ENCODE data around the gene RPS6KC1. TPM values are rescaled to one million over a fixed set of nuclear protein-coding genes. Genes with fewer than 3 reads are reported as not detected.

RPS6KC1 gene
- total and polyA plus RNA-seq, 2 donors (not counting 1 experiment from before 2014, with no cell fraction given) = 2.4 to 19.0 TPM

DNA sequence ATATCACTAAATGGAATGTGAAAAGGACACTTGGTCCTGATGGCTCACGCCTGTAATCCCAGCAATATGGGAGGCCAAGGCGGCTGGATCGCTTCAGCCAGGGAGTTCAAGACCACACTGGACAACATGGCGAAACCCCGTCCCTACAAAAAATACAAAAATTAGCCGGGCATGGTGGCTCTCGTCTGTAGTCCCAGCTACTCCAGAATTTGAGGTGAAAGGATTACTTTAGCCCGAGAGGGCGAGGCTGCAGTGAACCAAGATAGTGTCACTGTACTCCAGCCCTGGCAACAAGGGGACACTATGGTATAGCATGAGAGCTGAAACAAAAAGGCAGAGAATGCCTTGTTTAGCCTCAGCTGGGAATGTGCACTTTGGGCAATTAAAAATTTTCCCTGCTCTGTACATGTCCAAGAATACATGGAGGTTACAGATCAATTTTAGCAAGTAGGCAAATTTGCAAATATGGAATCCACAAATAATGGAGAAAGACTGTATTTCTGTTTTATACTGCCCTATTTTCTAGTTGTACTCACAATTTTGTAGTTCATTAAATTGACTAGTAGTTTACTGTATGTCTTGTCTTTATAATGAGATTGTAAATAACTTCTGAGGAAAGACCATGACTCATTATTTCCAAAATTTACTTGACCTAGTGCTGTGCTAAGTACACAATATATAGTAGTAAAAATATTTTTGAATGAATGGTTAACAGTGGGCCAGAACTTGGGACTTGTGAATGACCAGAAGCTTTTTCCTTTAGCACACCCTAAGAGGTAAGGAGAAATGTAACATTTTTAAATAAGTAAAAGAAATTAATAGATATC is 33.4 kb upstream of the RPS6KC1 start:
- H3K27ac ChIP-seq (ENCODE audit: low read length in 2 of 2) = no peak overlapping the region
- H3K4me2 ChIP-seq (replicated peaks; ENCODE audit: low read depth, low read length, poor library complexity, severe bottlenecking) = no peak overlapping the region
- peaks cover 7 to 14% of the 10 kb centered on the region in 2 donors for H3K4me1 ChIP-seq (ENCODE audit: control insufficient read depth in 2 of 2, insufficient read depth in 2 of 2, low read length in 2 of 2)
- Mint-ChIP-seq H3K4me1 (peaks cover 22% of the 10 kb centered on the region), H3K9me3 (ENCODE audit: insufficient read depth) (no peaks in the 10 kb centered on the region), H3K27ac (no peak overlapping the region), H3K4me3 (no peak overlapping the region), H3K27me3 (no peaks in the 10 kb centered on the region)
- H3K79me2 ChIP-seq (ENCODE audit: control insufficient read depth, insufficient read depth, low read length) = peaks cover 18% of the 10 kb centered on the region
- no peaks in the 10 kb centered on the region for H3K27me3 ChIP-seq (replicated peaks in 1 of 4; ENCODE audit: control extremely low read depth in 1 of 4, control insufficient read depth in 3 of 4, insufficient read depth in 4 of 4, low read length in 3 of 4)
- H2AFZ ChIP-seq (ENCODE audit: insufficient read depth, low read depth, low read length, poor library complexity, severe bottlenecking) = no peak overlapping the region
- ATAC-seq (ENCODE audit: low read depth) (no peak), DNase-seq (no peak)
- WGBS (ENCODE audit: insufficient coverage) = 98% methylated on average over 7 of the region's 9 CpGs
- intact Hi-C loops (cut with micrococcal nuclease) = loop anchor here (10.0 kb wide), 1 partner anchor 983 kb away; the partner anchor contains the start of genes DTL and INTS7
- POLR2A ChIA-PET = interaction anchor here (0.7 kb wide), 1 partner anchor 274 kb away, joined by 3 read pairs; no protein-coding TSS in a partner anchor
- CTCF ChIA-PET = no interaction called here
- H4K20me1 ChIP-seq (ENCODE audit: control insufficient read depth, insufficient read depth, low read length, poor library complexity, severe bottlenecking) = no peaks in the 10 kb centered on the region
- no peak overlapping the region for H3K4me3 ChIP-seq (ENCODE audit: control extremely low read depth in 1 of 5, extremely low read depth in 1 of 5, insufficient read depth in 1 of 5, low read depth in 2 of 5, low read length in 4 of 5)
- H3K9me3 ChIP-seq (ENCODE audit: control extremely low read depth in 1 of 3, control insufficient read depth in 2 of 3, insufficient read depth in 1 of 3, low read length in 2 of 3) = no peaks in the 10 kb centered on the region
- TF ChIP-seq, protein P1, sequence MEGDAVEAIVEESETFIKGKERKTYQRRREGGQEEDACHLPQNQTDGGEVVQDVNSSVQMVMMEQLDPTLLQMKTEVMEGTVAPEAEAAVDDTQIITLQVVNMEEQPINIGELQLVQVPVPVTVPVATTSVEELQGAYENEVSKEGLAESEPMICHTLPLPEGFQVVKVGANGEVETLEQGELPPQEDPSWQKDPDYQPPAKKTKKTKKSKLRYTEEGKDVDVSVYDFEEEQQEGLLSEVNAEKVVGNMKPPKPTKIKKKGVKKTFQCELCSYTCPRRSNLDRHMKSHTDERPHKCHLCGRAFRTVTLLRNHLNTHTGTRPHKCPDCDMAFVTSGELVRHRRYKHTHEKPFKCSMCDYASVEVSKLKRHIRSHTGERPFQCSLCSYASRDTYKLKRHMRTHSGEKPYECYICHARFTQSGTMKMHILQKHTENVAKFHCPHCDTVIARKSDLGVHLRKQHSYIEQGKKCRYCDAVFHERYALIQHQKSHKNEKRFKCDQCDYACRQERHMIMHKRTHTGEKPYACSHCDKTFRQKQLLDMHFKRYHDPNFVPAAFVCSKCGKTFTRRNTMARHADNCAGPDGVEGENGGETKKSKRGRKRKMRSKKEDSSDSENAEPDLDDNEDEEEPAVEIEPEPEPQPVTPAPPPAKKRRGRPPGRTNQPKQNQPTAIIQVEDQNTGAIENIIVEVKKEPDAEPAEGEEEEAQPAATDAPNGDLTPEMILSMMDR (IDR thresholded peaks at IDR 0.05) = no peak
- TF ChIP-seq EZH2 (IDR thresholded peaks at IDR 0.05; ENCODE audit: borderline replicate concordance, insufficient read depth, low read depth, low read length, poor library complexity, severe bottlenecking) = no peak
- no peak overlapping the region for H3K9ac ChIP-seq (ENCODE audit: low read length)
- H3K36me3 ChIP-seq (replicated peaks in 1 of 2; ENCODE audit: control extremely low read depth in 1 of 2, control insufficient read depth in 1 of 2, extremely low read depth in 1 of 2, insufficient read depth in 2 of 2, low read length in 1 of 2) = peaks cover 0 to 4% of the 10 kb centered on the region in 2 experiments

DNA sequence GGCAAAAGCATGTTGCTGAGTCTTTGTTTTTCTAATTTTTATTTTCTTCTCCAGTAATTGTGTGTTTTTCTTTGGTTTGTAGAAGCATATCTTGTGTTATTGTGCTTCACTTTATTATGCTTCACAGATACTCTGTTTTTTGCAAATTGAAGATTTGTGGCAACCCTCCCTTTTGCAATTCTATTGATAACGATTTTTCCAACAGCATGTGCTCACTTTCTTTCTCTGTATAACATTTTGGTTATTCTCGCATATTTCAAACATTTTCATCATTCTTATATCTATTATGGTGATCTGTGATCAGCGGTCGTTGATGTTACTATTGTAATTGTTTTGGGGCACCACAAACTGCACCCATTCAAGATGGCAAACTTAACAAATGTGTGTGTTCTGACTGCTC is 31.6 kb upstream of the RPS6KC1 start:
- TF ChIP-seq, protein P1 (IDR thresholded peaks at IDR 0.05) = no peak
- no peak for TF ChIP-seq EZH2 (IDR thresholded peaks at IDR 0.05; ENCODE audit: borderline replicate concordance, insufficient read depth, low read depth, low read length, poor library complexity, severe bottlenecking)
- DNase-seq (no peak), ATAC-seq (ENCODE audit: low read depth) (no peak)
- Histone ChIP-seq H2AFZ (ENCODE audit: insufficient read depth, low read depth, low read length, poor library complexity, severe bottlenecking) (no peak overlapping the region), H3K4me2 (replicated peaks; ENCODE audit: low read depth, low read length, poor library complexity, severe bottlenecking) (no peak overlapping the region), H3K4me1 (ENCODE audit: control insufficient read depth in 2 of 2, insufficient read depth in 2 of 2, low read length in 2 of 2) (peaks cover 4 to 8% of the 10 kb centered on the region in 2 donors), H3K4me3 (ENCODE audit: control extremely low read depth in 1 of 5, extremely low read depth in 1 of 5, insufficient read depth in 1 of 5, low read depth in 2 of 5, low read length in 4 of 5) (no peak overlapping the region), H3K9ac (ENCODE audit: low read length) (no peak overlapping the region), H3K27me3 (replicated peaks in 1 of 4; ENCODE audit: control extremely low read depth in 1 of 4, control insufficient read depth in 3 of 4, insufficient read depth in 4 of 4, low read length in 3 of 4) (peaks cover 0 to 5% (median 1%) of the 10 kb centered on the region in 4 experiments), H3K79me2 (ENCODE audit: control insufficient read depth, insufficient read depth, low read length) (peaks cover 8% of the 10 kb centered on the region), H3K27ac (ENCODE audit: low read length in 2 of 2) (no peak overlapping the region), H4K20me1 (ENCODE audit: control insufficient read depth, insufficient read depth, low read length, poor library complexity, severe bottlenecking) (no peaks in the 10 kb centered on the region), H3K36me3 (replicated peaks in 1 of 2; ENCODE audit: control extremely low read depth in 1 of 2, control insufficient read depth in 1 of 2, extremely low read depth in 1 of 2, insufficient read depth in 2 of 2, low read length in 1 of 2) (no peaks in the 10 kb centered on the region), H3K9me3 (ENCODE audit: control extremely low read depth in 1 of 3, control insufficient read depth in 2 of 3, insufficient read depth in 1 of 3, low read length in 2 of 3) (no peaks in the 10 kb centered on the region)
- intact Hi-C loops (cut with micrococcal nuclease) = loop anchor here (10.0 kb wide), 1 partner anchor 985 kb away; the partner anchor contains the start of genes DTL and INTS7
- no peaks in the 10 kb centered on the region for H3K9me3 Mint-ChIP-seq (ENCODE audit: insufficient read depth)
- no peak overlapping the region for H3K4me3 Mint-ChIP-seq
- peaks cover 10% of the 10 kb centered on the region for H3K4me1 Mint-ChIP-seq
- WGBS (ENCODE audit: insufficient coverage) = no CpG with 5 or more reads among the region's 4 CpGs
- peaks cover 9% of the 10 kb centered on the region for H3K27me3 Mint-ChIP-seq
- H3K27ac Mint-ChIP-seq = no peak overlapping the region
- ChIA-PET POLR2A (no interaction called here), CTCF (interaction anchor here (0.5 kb wide), 1 partner anchor 15 kb away, joined by 3 read pairs; no protein-coding TSS in a partner anchor)
